ENCODE data around the gene SERPINF2.

DNA sequence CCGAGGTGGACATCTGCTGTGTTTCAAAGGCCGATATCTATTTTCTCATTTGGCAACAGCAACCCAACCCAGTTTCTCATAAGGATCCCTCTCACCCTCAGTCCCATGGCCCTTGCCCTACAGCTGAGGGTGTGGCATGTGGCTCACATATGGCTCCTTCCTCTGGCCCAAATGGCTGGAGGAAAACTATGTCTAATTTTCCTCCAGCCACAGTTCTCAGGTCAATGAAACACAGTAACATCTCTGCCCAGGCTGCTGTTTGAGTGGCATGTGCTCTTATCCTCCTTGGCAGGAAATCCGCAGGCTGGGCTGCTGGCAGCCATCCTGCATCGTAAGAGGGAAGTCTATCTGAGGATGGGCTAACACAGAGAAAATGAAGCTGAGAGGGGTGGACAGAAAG is 43.3 kb downstream of the SERPINF2 start:
- TF ChIP-seq CTCF (IDR thresholded peaks at IDR 0.05) (no peak), POLR2A (IDR thresholded peaks at IDR 0.05) (no peak)

Measured in breast epithelium (tissue), 3 donors.